Pulmonary artery endothelial cell (primary cell): ENCODE measurements around the gene SYT8. TPM values are rescaled to one million over a fixed set of nuclear protein-coding genes. Genes with fewer than 3 reads are reported as not detected.
"Not testable (repeated sequence)": the region's sequence is repeated elsewhere in the genome, so short reads cannot be mapped to it uniquely, and the experiment has no call there.

Experiments used
- DNase-seq: peaks from one replicate; pipeline ENCODE4 v3.0.0-alpha.2; 2011; ENCODE audit warnings: low read depth, low spot score
- total RNA-seq: library from RNA; depleted of rRNA; stranded (reverse); fragments of >200 nt; gene quantifications from 2 replicates; pipeline ENCODE4 v1.2.3, GENCODE V29; 2014

The SYT8 gene
- total RNA-seq, 1 donor from 2014 or later: not detected

GRCh38 chr11:1872267-1872985, 37.6 kb downstream of the SYT8 start:
- no peak for DNase-seq

DNA sequence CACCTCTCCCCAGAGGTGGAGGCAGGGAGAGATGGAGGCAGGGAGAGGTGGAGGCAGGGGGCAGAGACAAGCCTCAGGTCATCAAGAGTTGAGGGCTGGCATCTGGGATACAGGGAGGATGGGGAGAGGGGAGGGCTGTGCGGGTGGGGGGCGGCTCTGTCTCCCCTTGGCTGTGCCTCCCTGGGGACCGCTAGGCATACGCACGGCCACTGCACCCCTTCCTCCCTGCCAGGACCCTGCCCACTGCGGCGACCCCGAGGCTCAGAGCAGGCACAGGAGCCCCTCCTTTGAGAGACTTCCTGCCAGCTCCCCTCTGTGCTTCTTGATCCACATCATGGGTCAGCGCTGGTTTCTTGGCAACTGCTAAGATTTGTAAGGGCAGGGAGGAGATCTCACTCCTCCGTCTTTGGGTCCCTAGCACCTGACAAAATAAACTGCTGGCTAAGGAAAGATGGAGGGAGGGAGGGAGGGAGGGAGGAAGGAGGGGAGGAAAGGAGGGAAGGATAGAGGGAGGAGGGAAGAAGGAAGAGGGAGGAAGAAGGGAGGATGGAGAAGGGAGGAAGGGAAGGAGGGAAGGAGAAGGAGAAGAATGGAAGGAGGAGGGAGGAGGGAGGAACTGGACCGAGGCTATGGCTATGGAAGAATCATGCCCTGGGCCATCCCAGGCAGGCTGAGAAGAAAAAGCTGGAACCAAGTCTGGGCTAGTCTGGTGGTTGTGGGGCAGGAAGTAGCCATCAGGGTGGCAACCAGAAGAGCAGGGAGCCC, 38.4 kb downstream of the SYT8 start:
- no peak for DNase-seq

GRCh38 chr11:1873813-1874150, 39.0 kb downstream of the SYT8 start:
- DNase-seq: not testable (repeated sequence)

GRCh38 chr11:1874441-1875092, 39.8 kb downstream of the SYT8 start:
- not testable (repeated sequence) for DNase-seq

- no peak for DNase-seq
These were observed 40.5 kb downstream of the SYT8 start for GRCh38 chr11:1875093-1875850.

GRCh38 chr11:1875851-1876301, 41.1 kb downstream of the SYT8 start:
- not testable (repeated sequence) for DNase-seq

GRCh38 chr11:1876361-1877063, 41.7 kb downstream of the SYT8 start:
- no peak for DNase-seq

GRCh38 chr11:1877211-1878136, 42.7 kb downstream of the SYT8 start:
- DNase-seq: no peak

- no peak for DNase-seq
These were observed 43.6 kb downstream of the SYT8 start for GRCh38 chr11:1878137-1879031.

DNA sequence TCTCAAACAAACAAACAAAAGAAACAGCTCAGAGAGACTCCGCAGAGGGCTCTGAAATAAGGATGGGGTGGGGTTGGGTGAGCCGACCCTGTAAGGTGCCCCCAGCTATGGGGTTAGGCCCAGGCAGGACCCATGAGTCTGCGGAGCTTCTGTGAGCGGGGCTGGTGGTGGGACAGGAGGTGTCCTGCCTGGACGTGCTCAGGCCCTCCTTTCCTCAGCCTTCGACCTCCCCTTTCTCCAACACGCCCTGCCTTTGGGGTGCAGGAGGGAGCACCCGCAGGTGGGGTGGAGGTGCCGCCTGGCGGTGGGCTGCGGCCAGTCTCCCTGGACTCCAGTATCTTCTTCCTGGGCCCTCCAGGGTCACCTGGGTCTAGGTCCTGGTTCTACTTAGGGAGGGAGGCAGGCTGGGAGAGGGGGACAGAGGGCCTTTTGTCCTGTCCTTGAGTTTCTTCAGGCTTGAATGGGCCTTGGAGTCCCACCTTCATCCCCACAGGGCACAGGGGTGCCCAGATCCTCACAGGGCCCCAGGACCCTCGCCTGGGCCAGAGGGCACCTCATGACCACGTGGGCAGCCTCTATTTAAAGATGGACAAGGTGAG, 44.7 kb downstream of the SYT8 start:
- DNase-seq: no peak

DNA sequence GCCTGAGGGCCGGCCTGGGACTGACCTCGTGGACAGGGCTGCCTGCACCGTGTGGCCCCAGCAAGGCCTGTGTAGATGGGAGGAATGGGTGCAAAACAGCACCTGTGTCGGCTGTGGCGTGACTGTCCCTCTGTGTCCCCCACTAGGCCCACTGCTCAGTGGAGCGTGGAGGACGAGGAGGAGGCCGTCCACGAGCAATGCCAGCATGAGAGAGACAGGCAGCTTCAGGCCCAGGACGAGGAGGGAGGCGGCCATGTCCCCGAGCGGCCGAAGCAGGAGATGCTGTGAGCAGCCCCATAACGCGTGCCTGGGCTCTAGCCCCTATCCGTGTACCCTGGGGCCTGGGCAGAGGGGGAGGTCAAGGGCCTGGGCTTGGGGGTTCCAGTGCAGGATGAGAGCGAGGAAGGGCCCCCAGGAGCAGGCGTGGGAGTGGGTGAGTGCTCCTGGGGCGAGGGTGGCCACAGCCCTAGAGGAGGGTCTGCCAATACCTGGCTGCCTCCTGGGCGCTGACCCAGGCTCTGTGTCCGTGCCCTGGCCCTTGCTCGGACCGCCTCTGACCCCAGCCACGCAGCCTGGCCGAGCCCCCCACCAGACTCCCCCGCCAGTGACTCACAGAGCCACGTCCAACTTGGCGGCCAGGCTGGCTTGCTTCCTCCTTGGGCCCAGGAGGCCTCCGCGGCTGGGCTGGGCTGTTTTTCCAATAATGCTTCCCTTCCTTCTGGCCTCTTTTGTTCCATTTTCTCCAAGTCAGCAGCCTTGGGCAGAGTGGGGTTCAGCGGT, 45.3 kb downstream of the SYT8 start:
- DNase-seq: no peak

- no peak for DNase-seq
These were observed 46.1 kb downstream of the SYT8 start for GRCh38 chr11:1880746-1881441.

GRCh38 chr11:1881442-1882264, 46.9 kb downstream of the SYT8 start:
- DNase-seq: no peak

GRCh38 chr11:1882265-1883238, 47.8 kb downstream of the SYT8 start:
- no peak for DNase-seq
